ENCODE results near the gene CA7.

CA7 gene

GRCh38 chr16:66872943-66873684 is 28.9 kb downstream of the CA7 start:
- POLR2A ChIA-PET = interaction anchor here (0.6 to 1.2 kb wide), 7 partner anchors 43 to 322 kb away, joined by 3 to 13 read pairs (median 3); partner anchors contain the start of genes CMTM4 and NAE1
- TF ChIP-seq ZNF354C (tag by site-specific recombination; IDR thresholded peaks at IDR 0.05; ENCODE audit: borderline replicate concordance, low read depth) (no peak), FEZF1 (tag by site-specific recombination; IDR thresholded peaks at IDR 0.05) (0 out of 2 replicates have a peak, but pooled peaks have one; percentile 18), ZBTB21 (tag by site-specific recombination; IDR thresholded peaks at IDR 0.05) (0 out of 2 replicates have a peak, but pooled peaks have one; percentile 20), ZBTB49 (tag by site-specific recombination; IDR thresholded peaks at IDR 0.05; ENCODE audit: low read depth) (no peak), ZNF24 (tag by site-specific recombination; IDR thresholded peaks at IDR 0.05) (peak; percentile 67; the same call in 1 of the 2 replicates), ZBTB6 (tag by site-specific recombination; IDR thresholded peaks at IDR 0.05) (no peak), ZNF404 (tag by site-specific recombination; IDR thresholded peaks at IDR 0.05) (no peak), EGR2 (tag by site-specific recombination; IDR thresholded peaks at IDR 0.05; ENCODE audit: low read depth) (peak; percentile 71), BCL6B (tag by site-specific recombination; IDR thresholded peaks at IDR 0.05) (peak; percentile 54; the same call in 1 of the 2 replicates), ZNF138 (tag by site-specific recombination; IDR thresholded peaks at IDR 0.05; ENCODE audit: borderline replicate concordance) (no peak), ZNF26 (tag by site-specific recombination; IDR thresholded peaks at IDR 0.05) (no peak), ZNF416 (tag by site-specific recombination; IDR thresholded peaks at IDR 0.05) (no peak), TSHZ1 (tag by site-specific recombination; IDR thresholded peaks at IDR 0.05; ENCODE audit: borderline replicate concordance) (no peak), ZNF629 (tag by site-specific recombination; IDR thresholded peaks at IDR 0.05) (peak; percentile 66), ZNF398 (tag by site-specific recombination; IDR thresholded peaks at IDR 0.05) (peak; percentile 57), ZNF76 (tag by site-specific recombination; IDR thresholded peaks at IDR 0.05; ENCODE audit: borderline replicate concordance, low read depth) (0 out of 2 replicates have a peak, but pooled peaks have one; percentile 48), ZNF555 (tag by site-specific recombination; conservative IDR thresholded peaks at IDR 0.05) (no peak), ZNF449 (tag by site-specific recombination; IDR thresholded peaks at IDR 0.05) (peak; percentile 33; the same call in 1 of the 2 replicates), SALL2 (tag by site-specific recombination; IDR thresholded peaks at IDR 0.05; ENCODE audit: borderline replicate concordance) (no peak), ZFP37 (tag by site-specific recombination; IDR thresholded peaks at IDR 0.05) (peak; percentile 76), ZNF610 (tag by site-specific recombination; IDR thresholded peaks at IDR 0.05; ENCODE audit: borderline replicate concordance) (no peak)

More at GRCh38 chr16:66872943-66873684, 28.9 kb downstream of the CA7 start:
- peak overlapping the region; percentile 5; the same call in 1 of the 2 replicates for H3K4me3 ChIP-seq (ENCODE audit: low read depth, low read length)
- CTCF ChIA-PET = interaction anchor here (0.6 to 7.5 kb wide), 25 partner anchors 8 to 508 kb away, joined by 3 to 74 read pairs (median 4); partner anchors contain the start of gene NAE1
- no peak overlapping the region; the same call in 1 of the 2 replicates for H3K27ac ChIP-seq (ENCODE audit: extremely low read depth, low read depth, low read length)
- H3K4me1 ChIP-seq (ENCODE audit: control insufficient read depth, insufficient read depth, low read length) = no peaks in the 10 kb centered on the region
- H3K9me3 ChIP-seq (ENCODE audit: control insufficient read depth, insufficient read depth, low read depth, low read length) = no peaks in the 10 kb centered on the region
- H3K36me3 ChIP-seq (ENCODE audit: control insufficient read depth in 2 of 2, insufficient read depth in 1 of 2, low read length in 2 of 2) = no peaks in the 10 kb centered on the region

Measured in HEK293 (cell line).